ENCODE measurements around the gene ACSBG1. TPM values are rescaled to one million over a fixed set of nuclear protein-coding genes. Genes with fewer than 3 reads are reported as not detected.
A peak's percentile ranks its signal among the peaks of the same experiment; 100 is the strongest.

ACSBG1 gene
- polyA plus RNA-seq (ENCODE audit: insufficient read length in 10 of 10), result 1 to 10 TPM in 2 of 10 donors, under 1 TPM in 8; 0.15 to 1.2 (median 0.49) TPM
- long read RNA-seq, donor 1, partial matches to known transcripts, result 0 of 5 reads
- long read RNA-seq, donor 1, other reads (novel, unspliced or antisense), result 5 of 5 reads
- long read RNA-seq, donor 2, result 0 reads
- long read RNA-seq, donor 3, result 0 reads
- long read RNA-seq, donor 4, result 0 reads
- long read RNA-seq, donor 5, result 0 reads
- long read RNA-seq, donor 6, result 0 reads
- long read RNA-seq, donor 7, result 0 reads
- long read RNA-seq, donor 8, result 0 reads
- long read RNA-seq, donor 9, result 0 reads

DNA sequence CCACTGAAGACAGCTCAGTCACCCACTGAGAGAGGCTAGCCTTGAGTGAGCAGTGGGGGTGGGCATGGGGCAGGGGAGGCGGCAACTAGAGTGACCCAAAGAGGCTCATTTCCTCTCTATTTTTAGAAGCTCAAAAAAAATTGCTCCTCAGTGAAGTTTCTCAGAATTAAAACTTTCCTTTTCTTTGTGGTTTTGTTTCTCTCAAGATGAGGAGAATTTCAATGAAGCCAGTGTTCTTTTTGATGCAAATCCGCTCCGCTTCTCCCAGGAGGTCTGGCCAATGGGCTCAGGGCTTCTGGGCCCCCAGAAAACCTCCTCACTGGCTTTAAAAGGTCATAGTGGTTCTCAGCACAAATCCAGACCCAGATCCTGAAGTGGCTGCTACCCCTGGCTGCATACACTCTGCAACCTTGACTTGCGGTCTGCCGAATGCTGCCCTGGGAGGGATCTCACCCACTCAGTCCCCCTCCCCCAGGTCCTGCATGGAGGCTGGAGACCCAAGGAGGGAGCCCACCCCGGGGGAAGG is at the start of gene ACSBG1:
Gene ACSBG1 (minus strand): TSS at position 51 of the 526 bp plus-strand sequence. CDS start 64 bp downstream, outside the sequence.
- no peak for DNase-seq

DNA sequence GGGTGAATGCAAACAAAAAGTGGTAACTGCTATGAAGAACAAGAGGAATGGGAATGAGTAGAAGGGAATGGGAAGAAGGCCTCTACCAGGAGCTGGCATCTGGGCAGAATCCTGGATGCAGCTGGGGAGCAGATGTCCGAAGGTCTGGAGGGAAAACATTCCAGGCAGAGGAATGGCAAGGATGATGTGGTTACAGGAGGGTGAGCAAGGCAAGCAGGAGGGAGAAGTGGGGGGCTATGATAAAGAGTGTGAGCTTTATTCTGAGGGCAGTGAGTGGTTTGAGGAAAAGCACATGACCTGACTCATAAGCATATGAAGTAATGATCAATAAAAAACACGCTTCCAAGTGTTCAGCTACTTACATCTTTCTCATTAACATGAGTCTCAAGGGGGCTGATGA is 48.0 kb upstream of the ACSBG1 start:
- no peak for DNase-seq

DNA sequence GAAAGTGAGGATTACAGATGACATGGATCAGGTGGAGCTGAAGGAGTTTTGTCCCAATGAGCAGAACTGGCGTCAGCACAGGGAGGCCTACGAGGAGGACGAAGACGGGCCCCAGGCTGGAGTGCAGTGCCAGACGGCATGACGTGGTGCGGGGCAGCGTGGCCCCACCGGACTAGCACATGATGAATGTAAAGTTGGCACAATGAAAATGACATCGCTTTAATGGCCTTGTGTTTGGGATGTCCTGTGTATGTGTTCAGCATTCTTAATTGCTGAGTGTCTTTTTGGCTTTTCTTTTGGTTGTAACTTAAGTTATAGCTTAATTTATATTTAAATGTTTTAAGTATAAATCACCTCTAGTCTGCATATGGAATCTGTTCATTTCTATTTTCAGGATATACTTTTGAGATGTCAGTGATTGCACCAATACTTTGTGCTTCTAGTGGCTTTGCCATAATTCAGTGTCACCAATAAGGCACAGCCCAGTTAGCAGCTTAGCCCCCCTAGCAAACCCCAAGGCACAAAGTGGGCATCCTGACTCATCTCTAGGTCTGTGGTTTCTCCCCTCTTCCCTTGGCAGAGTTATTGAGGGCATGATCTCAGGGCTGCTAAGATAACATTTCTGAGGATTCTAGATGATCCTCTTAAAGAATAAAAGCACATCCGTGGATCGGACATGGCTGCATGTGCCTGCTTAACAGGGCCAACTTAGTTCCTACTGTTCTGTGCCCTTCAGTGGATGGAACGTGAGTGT is 46.1 kb upstream of the ACSBG1 start:
- no peak for DNase-seq

- DNase-seq, result peak in 1 of 3 donors; percentile 6
Observed at GRCh38 chr15:78276064-78276943, 41.9 kb upstream of the ACSBG1 start.

DNA sequence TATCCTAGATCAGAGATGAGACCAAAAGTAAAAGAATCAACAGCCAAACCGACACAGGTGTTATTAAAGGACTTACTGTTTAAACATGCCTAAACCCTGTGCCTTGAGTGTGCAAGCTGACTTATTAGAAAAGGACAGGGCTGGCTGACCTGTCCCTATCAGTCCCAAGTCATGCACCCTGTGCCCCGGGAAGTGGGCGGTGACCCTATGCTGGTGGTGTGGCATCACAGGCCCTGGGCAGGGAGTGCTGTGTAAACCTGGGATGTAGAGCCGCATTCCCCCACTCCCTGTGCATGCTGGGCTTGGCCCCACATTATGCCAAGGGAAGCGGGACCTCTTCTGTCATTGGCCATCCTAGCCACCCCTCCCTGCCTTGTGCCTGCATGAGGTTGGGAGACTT is 40.6 kb upstream of the ACSBG1 start:
- no peak for DNase-seq

DNA sequence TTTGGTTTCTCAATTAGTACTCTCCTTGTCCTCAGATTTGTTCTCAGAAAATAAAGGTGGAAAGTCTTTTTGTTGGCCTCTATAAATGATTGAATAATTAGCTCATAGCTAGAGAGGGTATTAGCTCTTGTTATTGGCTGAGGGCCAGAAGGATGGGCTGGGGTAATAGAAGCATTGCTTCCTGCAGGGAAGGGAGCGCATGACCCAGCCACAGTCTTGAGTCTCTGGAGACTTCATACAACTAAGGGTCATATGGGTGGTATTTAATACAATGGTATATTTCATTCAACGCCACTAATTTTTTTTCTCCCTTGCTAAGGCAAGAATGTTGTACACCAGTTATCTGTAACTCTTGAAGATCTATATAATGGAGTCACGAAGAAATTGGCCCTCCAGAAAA is 38.4 kb upstream of the ACSBG1 start:
- DNase-seq, result no peak

- peak in 1 of 3 donors; percentile 3 for DNase-seq
Observed at GRCh38 chr15:78272316-78272715, 38.0 kb upstream of the ACSBG1 start.

DNA sequence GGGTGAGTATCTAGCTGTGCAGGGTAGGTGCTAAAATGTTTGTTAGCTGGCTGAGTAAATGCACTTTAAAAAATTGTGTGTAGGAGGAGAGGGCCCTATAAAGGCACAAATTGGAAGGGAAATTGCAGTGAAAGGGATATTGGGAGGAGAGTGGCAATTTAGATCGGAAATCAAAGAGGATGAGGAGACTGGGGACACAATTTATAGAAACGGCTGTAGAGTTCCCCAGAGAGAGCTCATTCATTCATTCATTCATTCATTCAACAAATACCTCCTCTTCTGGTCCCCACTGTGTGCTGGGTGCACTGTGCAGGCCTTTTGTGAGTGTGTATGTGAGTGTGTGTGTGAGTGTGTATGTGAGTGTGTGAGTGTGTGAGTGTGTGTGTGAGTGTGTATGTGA is 32.4 kb upstream of the ACSBG1 start:
- DNase-seq, result no peak

DNA sequence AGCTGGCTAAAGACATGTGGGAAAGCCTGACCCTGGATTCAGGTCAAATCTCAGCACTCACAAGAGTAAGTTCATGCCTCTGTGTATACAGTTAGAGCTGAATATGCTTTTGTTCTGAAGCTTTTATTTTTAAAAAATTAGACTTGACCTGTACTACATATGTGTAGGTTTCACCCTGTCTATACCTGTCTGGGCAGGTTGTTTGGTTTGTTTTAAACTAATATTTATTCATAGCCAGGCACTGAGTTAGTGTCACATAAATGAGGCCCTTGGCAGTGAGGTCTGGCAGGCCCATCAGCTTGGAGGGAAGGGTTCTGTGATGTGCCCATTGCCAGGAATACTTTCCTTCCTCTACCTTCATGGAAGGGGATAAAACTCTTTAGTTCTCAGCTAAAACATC is 31.9 kb upstream of the ACSBG1 start:
- DNase-seq, result peak in 1 of 3 donors; percentile 15

- DNase-seq, result peak; percentile 52 to 64 (median 53)
Observed at GRCh38 chr15:78265752-78266224, 31.4 kb upstream of the ACSBG1 start.

DNA sequence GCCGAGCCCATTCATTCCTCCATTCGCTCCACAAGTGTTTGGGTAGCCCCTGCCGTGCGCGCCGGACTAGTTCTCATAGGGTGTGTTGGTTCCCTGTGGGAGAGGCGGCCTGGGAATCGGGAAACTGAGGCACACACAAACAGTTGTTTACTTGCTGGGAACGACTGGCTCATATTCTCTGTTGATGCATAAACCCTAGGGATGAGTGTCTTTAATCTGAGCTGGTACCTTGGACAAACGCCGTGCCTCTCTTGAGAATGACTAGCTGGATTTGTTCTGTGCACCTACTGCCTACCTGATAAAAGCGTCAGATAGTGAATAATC is 30.7 kb upstream of the ACSBG1 start:
- no peak for DNase-seq

- peak; percentile 29 to 83 (median 64) for DNase-seq
Observed at GRCh38 chr15:78264304-78265136, 30.2 kb upstream of the ACSBG1 start, which contains the start of gene DNAJA4. TSS of gene DNAJA4 (plus strand) at chr15:78264562. CDS start at chr15:78264764, 202 bp downstream.

DNA sequence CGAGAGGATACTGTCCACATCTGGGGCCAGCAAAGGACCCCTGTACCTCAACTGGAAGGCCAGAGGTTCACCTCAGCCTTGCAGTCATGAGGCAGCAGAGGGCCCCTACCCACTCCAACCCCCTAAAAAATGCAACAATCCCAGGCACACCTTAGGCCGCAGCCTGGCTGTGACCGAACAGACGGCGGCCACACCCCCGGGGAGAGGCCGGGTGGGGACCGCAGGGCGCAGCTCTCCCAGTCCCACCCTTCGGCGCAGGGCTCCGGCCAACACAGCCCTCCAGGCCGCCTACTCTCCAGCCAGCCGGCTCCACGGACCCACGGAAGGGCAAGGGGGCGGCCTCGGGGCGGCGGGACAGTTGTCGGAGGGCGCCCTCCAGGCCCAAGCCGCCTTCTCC is 29.5 kb upstream of the ACSBG1 start:
- no peak for DNase-seq

GRCh38 chr15:78263351-78263781 is 29.0 kb upstream of the ACSBG1 start:
- DNase-seq, result no peak

GRCh38 chr15:78261062-78261461 is 26.7 kb upstream of the ACSBG1 start:
- DNase-seq, result no peak

GRCh38 chr15:78260489-78260888 is 26.1 kb upstream of the ACSBG1 start:
- DNase-seq, result no peak

DNA sequence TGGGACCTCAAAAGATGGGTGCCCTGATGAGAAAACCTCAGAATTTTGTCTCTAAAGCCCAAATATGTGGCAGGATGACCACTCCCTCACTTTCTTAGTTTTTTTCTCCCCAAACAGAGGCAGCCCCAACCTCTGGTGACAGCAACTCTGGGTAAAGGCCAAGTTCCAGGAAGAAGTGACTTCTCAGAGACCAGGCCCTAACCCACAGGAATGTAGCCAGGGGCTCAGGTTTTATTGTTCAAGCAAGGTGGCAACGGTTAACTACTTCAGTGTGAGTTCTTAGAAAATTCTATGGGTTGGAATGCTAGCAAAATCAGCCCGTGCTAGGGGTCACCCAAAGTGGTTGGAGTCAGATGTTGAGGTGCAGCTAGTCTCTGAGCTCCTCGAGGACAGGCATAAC is 24.9 kb upstream of the ACSBG1 start:
- no peak for DNase-seq

- DNase-seq, result no peak
Observed at GRCh38 chr15:78257681-78258080, 23.3 kb upstream of the ACSBG1 start.

DNA sequence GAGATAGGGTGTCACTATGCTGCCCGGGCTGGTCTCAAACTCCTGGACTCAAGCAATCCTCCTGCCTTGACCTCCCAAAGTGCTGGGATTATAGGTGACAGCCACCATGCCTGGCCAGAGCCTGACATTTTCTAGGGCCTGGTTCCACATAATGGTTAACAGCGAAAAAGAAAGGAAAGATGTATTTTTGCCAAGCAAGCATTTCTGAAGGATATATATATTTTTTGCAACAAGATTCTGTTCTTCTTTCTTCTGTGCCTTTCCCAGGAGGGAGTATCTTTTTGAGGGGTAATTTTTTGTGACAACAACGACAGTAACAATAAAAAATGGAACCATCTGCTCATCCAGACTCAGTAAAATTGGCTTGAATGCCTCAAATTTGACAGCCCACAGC is 21.7 kb upstream of the ACSBG1 start:
- DNase-seq, result no peak

DNA sequence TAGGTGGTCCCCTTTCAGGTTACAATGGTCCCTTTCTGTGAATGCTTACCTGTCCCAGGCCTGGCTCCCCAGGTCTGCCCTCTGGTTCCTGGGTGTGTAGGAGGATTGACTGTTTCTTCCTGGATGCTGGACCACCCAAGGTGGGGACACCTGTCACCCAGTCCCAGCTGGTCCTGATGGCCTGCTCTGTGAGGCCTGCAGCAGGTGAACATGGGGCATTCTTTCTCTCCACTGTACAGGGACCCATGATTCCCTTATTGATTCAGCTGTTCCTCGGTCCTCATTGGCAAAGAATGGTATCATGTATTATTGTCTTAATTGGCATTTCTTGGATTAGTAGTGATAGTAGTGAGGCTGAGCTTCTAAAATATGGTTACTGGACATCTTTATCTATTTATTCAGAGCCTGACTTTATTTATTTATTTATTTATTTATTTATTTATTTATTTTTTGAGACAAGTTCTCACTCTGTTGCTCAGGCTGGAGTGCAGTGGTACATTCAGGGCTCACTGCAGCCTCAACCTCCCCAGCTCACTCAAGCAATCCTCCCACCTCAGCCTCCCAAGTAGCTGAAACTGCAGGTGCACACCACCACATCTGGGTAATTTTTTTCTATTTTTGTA is 21.2 kb upstream of the ACSBG1 start:
- no peak for DNase-seq

DNA sequence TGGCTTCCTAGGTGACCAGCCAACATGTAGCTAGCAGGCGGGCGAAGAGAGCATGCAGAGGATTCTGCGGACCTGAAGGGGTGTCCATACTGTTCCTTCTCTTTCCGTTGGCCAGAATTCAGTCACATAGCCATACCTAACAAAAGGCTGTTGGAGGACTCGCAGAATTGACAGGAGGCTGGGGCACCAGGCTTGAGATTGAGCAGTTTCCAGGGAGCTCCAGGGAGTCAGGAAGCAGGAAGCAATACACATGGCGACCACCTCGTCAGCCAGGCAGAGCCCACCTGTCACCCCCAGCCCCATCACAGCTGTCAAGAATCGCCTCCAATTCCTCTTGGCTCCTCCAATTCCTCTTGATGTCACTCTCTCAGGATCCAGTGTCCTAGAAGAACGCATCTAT is 16.8 kb upstream of the ACSBG1 start:
- no peak for DNase-seq
